HG03521 (cell line): ENCODE data around the gene TNFRSF21.

ENCODE experiments used
- ATAC-seq: cut with Tn5 transposase; IDR thresholded peaks from one replicate; pipeline ENCODE4 v1.9.1; 2021; ENCODE audit warnings: mild to moderate bottlenecking, moderate library complexity; ENCODE audit not compliant: unreplicated experiment

TNFRSF21 gene

GRCh38 chr6:47181681-47182080, 128.0 kb downstream of the TNFRSF21 start:
- ATAC-seq: no peak
